H1 (cell line): ENCODE measurements around the gene RNF141. TPM values are rescaled to one million over a fixed set of nuclear protein-coding genes. Genes with fewer than 3 reads are reported as not detected.

Experiments
- CTCF ChIA-PET: fragments of 300-600 bp; sonication (Branson Sonifier 250); formaldehyde crosslinking; loops from one replicate; lab custom pipeline; 2021; ENCODE audit not compliant: partially characterized antibody; lab: Charles Lee
- POLR2A ChIA-PET: fragments of 300-600 bp; sonication (Branson Sonifier 250); formaldehyde crosslinking; loops from one replicate; lab custom pipeline; 2021; ENCODE audit warnings: inconsistent platforms; ENCODE audit not compliant: partially characterized antibody; lab: Charles Lee
- DNase-seq, 2 experiments: peaks; one replicate each; pipeline versions ENCODE4 v3.0.0 to v3.0.0-alpha.2; 2010 to 2022; ENCODE audit warnings: low spot score in 2 of 2, low read depth in 1 of 2, mixed read lengths in 1 of 2
- FAIRE-seq: peaks from 2 replicates; lab custom pipeline; 2011; peaks lifted over from hg19 to GRCh38; lab: Jason Lieb, UNC
- H2AFZ ChIP-seq: 2 replicates; pipeline ENCODE4 v1.8.1; 2012; ENCODE audit warnings: low read length, inconsistent platforms
- H2AK5ac ChIP-seq: 2 replicates; pipeline ENCODE4 v1.6.1; 2013; ENCODE audit warnings: low read depth, low read length
- H2BK120ac ChIP-seq: replicated peaks from 2 replicates; pipeline ENCODE3; 2013; ENCODE audit warnings: low read depth, low read length, inconsistent platforms
- H2BK12ac ChIP-seq: 2 replicates; pipeline ENCODE4 v1.6.1; 2013; ENCODE audit warnings: low read depth, low read length
- H2BK15ac ChIP-seq: 2 replicates; pipeline ENCODE4 v1.6.1; 2013; ENCODE audit warnings: low read length
- H2BK20ac ChIP-seq: 2 replicates; pipeline ENCODE4 v1.6.1; 2013; ENCODE audit warnings: low read length
- H2BK5ac ChIP-seq: 2 replicates; pipeline ENCODE4 v1.6.1; 2013; ENCODE audit warnings: low read depth, low read length
- H3K14ac ChIP-seq: 2 replicates; pipeline ENCODE4 v1.6.1; 2013; ENCODE audit warnings: inconsistent platforms; ENCODE audit not compliant: insufficient read length
- H3K18ac ChIP-seq: 2 replicates; pipeline ENCODE4 v1.6.1; 2013; ENCODE audit warnings: low read length; ENCODE audit errors: extremely low read depth
- H3K23ac ChIP-seq: 2 replicates; pipeline ENCODE4 v1.6.1; 2013; ENCODE audit warnings: inconsistent platforms; ENCODE audit not compliant: insufficient read length
- H3K23me2 ChIP-seq: 2 replicates; pipeline ENCODE4 v1.6.1; 2013; ENCODE audit warnings: low read depth, low read length
- H3K27ac ChIP-seq: 2 replicates; pipeline ENCODE4 v1.6.1; 2011; ENCODE audit warnings: low read depth, low read length, inconsistent platforms
- H3K27me3 ChIP-seq, 4 experiments: replicated peaks in 1 of 4; 1 replicate in 1 of 4; 2 replicates in 3 of 4; pipeline versions ENCODE4 v1.6.1 to v1.8.1; 2011 to 2013; ENCODE audit warnings: low read length in 3 of 4, mild to moderate bottlenecking in 3 of 4, inconsistent platforms in 2 of 4, mixed read lengths in 2 of 4, moderate library complexity in 1 of 4; ENCODE audit not compliant: control insufficient read depth in 3 of 4, insufficient read depth in 3 of 4; ENCODE audit errors: extremely low read depth in 1 of 4
- H3K36me3 ChIP-seq, 4 experiments: 2 replicates each; pipeline versions ENCODE4 v1.6.1 to v1.8.1; 2011 to 2013; ENCODE audit warnings: mild to moderate bottlenecking in 4 of 4, low read length in 3 of 4, moderate library complexity in 2 of 4, control low read depth in 1 of 4, inconsistent platforms in 1 of 4; ENCODE audit not compliant: insufficient read depth in 4 of 4, control insufficient read depth in 2 of 4
- H3K4ac ChIP-seq: replicated peaks from 2 replicates; pipeline ENCODE3; 2013; ENCODE audit warnings: low read length, low read depth, mixed read lengths, inconsistent platforms; ENCODE audit not compliant: insufficient read length
- H3K4me1 ChIP-seq, 4 experiments: replicated peaks in 1 of 4; 1 replicate in 1 of 4; 2 replicates in 3 of 4; pipeline versions ENCODE4 v1.6.1 to v1.8.1; 2011 to 2013; ENCODE audit warnings: low read length in 3 of 4, inconsistent platforms in 2 of 4, mixed read lengths in 1 of 4; ENCODE audit not compliant: insufficient read depth in 4 of 4, control insufficient read depth in 3 of 4
- H3K4me2 ChIP-seq, 2 experiments: 2 replicates each; pipeline versions ENCODE4 v1.6.1 to v1.8.1; 2011 to 2013; ENCODE audit warnings: low read depth in 2 of 2, low read length in 2 of 2, control low read depth in 1 of 2, inconsistent platforms in 1 of 2, mild to moderate bottlenecking in 1 of 2; ENCODE audit not compliant: insufficient read depth in 1 of 2
- H3K4me3 ChIP-seq, 4 experiments: fragments of 200-600, 300-600 bp in 1 of 4; sonication (generic), shearing (Covaris generic), sonication (Bioruptor Twin) in 1 of 4; 2 replicates each; pipeline versions ENCODE4 v1.5.1 to v1.8.1; 2011 to 2016; ENCODE audit warnings: low read length in 4 of 4, low read depth in 3 of 4, control low read depth in 2 of 4, inconsistent platforms in 2 of 4, mild to moderate bottlenecking in 2 of 4, mixed read lengths in 1 of 4, moderate library complexity in 1 of 4; ENCODE audit not compliant: insufficient read depth in 2 of 4; ENCODE audit errors: extremely low read depth in 1 of 4
- H3K56ac ChIP-seq: replicated peaks from 2 replicates; pipeline ENCODE3; 2013; ENCODE audit warnings: low read depth, mild to moderate bottlenecking, mixed read lengths, low read length, inconsistent platforms; ENCODE audit not compliant: insufficient read length
- H3K79me1 ChIP-seq: 2 replicates; pipeline ENCODE4 v1.6.1; 2013; ENCODE audit warnings: low read depth, low read length, control low read depth
- H3K79me2 ChIP-seq, 2 experiments: 2 replicates each; pipeline versions ENCODE4 v1.6.1 to v1.8.1; 2012 to 2013; ENCODE audit warnings: low read length in 2 of 2, mild to moderate bottlenecking in 2 of 2, inconsistent platforms in 1 of 2; ENCODE audit not compliant: insufficient read depth in 2 of 2, control insufficient read depth in 1 of 2
- H3K9ac ChIP-seq, 4 experiments: replicated peaks in 1 of 4; 1 replicate in 1 of 4; 2 replicates in 3 of 4; pipeline versions ENCODE4 v1.6.1 to v1.8.1; 2011 to 2013; ENCODE audit warnings: low read depth in 3 of 4, low read length in 3 of 4, control low read depth in 2 of 4, mild to moderate bottlenecking in 2 of 4, moderate library complexity in 2 of 4, inconsistent platforms in 1 of 4; ENCODE audit errors: extremely low read depth in 1 of 4
- H3K9me3 ChIP-seq, 2 experiments: 2 replicates each; pipeline versions ENCODE4 v1.6.1 to v1.8.1; 2012 to 2013; ENCODE audit warnings: mild to moderate bottlenecking in 2 of 2, moderate library complexity in 2 of 2, control low read depth in 1 of 2, inconsistent platforms in 1 of 2, low read depth in 1 of 2, low read length in 1 of 2, mixed read lengths in 1 of 2; ENCODE audit not compliant: insufficient read depth in 2 of 2
- H4K20me1 ChIP-seq, 2 experiments: replicated peaks in 1 of 2; 2 replicates each; pipeline versions ENCODE3 to v1.8.1; 2011 to 2013; ENCODE audit warnings: inconsistent platforms in 2 of 2, low read length in 2 of 2, mild to moderate bottlenecking in 1 of 2; ENCODE audit not compliant: insufficient read depth in 2 of 2, control insufficient read depth in 1 of 2
- H4K5ac ChIP-seq: 2 replicates; pipeline ENCODE4 v1.6.1; 2013; ENCODE audit warnings: low read length, low read depth, mixed read lengths, inconsistent platforms; ENCODE audit not compliant: insufficient read length
- H4K8ac ChIP-seq: 2 replicates; pipeline ENCODE4 v1.8.0; 2013; ENCODE audit warnings: mild to moderate bottlenecking, moderate library complexity, low read length, inconsistent platforms; ENCODE audit not compliant: insufficient read depth; ENCODE audit errors: extremely low read depth
- H4K91ac ChIP-seq: replicated peaks from 2 replicates; pipeline ENCODE3; 2013; ENCODE audit warnings: low read length, mixed read lengths, inconsistent platforms; ENCODE audit not compliant: insufficient read length
- EP300 ChIP-seq, 2 experiments: IDR thresholded peaks; 1 replicate in 1 of 2; 2 replicates in 1 of 2; pipeline ENCODE4 v1.6.1; 2011 to 2012; ENCODE audit warnings: low read depth in 2 of 2, low read length in 2 of 2, mild to moderate bottlenecking in 2 of 2, borderline replicate concordance in 1 of 2, inconsistent platforms in 1 of 2, moderate library complexity in 1 of 2
- FOSL1 ChIP-seq: IDR thresholded peaks from 2 replicates; pipeline ENCODE4 v1.6.1; 2011; ENCODE audit warnings: mild to moderate bottlenecking, low read depth, low read length, moderate library complexity; ENCODE audit not compliant: insufficient read depth
- KDM4A ChIP-seq: IDR thresholded peaks from one replicate; pipeline ENCODE4 v1.7.1; 2012; ENCODE audit warnings: low read depth, mild to moderate bottlenecking, moderate library complexity, low read length, inconsistent platforms; ENCODE audit not compliant: severe bottlenecking
- MAX ChIP-seq: IDR thresholded peaks from 2 replicates; pipeline ENCODE4 v1.6.1; 2012; ENCODE audit warnings: inconsistent platforms
- NANOG ChIP-seq: IDR thresholded peaks from 2 replicates; pipeline ENCODE4 v1.6.1; 2011; ENCODE audit warnings: low read length, low read depth, mild to moderate bottlenecking, inconsistent platforms; ENCODE audit not compliant: insufficient read depth, poor library complexity, severe bottlenecking
- POLR2AphosphoS5 ChIP-seq: IDR thresholded peaks from 2 replicates; pipeline ENCODE4 v1.6.1; 2011; ENCODE audit warnings: low read depth, low read length
- YY1 ChIP-seq: IDR thresholded peaks from 2 replicates; pipeline ENCODE4 v1.6.1; 2011; ENCODE audit warnings: low read depth, mild to moderate bottlenecking, low read length
- ZNF274 ChIP-seq: IDR thresholded peaks from 2 replicates; pipeline ENCODE4 v1.7.0; 2012; ENCODE audit warnings: low read length, borderline replicate concordance; ENCODE audit errors: extremely low read depth
- WGBS, 2 experiments: shearing (Covaris generic) in 1 of 2; methylation state at CpG; one replicate each; pipeline versions ENCODE4 v1.1.6 to v1.1.7; 2013 to 2015; ENCODE audit warnings: low lambda C conversion rate in 2 of 2, mixed read lengths in 2 of 2, inconsistent platforms in 1 of 2, low coverage in 1 of 2, missing lambda C conversion rate in 1 of 2; ENCODE audit not compliant: insufficient replicate concordance in 2 of 2, insufficient coverage in 1 of 2, insufficient read length in 1 of 2; ENCODE audit errors: extremely low coverage in 1 of 2, missing lambda C conversion rate in 1 of 2; 5-methylcytosine and 5-hydroxymethylcytosine counted together
- polyA plus RNA-seq, 7 experiments: library from polyadenylated mRNA; depleted of rRNA in 3 of 7; stranded (reverse) in 5 of 7; unstranded in 2 of 7; fragments of >200 nt in 5 of 7; fragments of 200-250 nt in 2 of 7; gene quantifications; 1 replicate in 5 of 7; 2 replicates in 1 of 7; 4 replicates in 1 of 7; pipeline versions ENCODE4 v1.2.1 to v1.2.3, GENCODE V29; 2011 to 2013; ENCODE audit warnings: missing spikeins in 2 of 7, mixed read lengths in 2 of 7
- total RNA-seq: library from RNA; stranded (reverse); fragmentation: NEBNext Ultra II Directional; extraction: Animal tissue kit (Norgen Biotek cat#: 25700); gene quantifications from 2 replicates; pipeline ENCODE4 v1.2.1, GENCODE V29; 2021
- TF ChIP-seq, protein P1 (sequence below): IDR thresholded peaks from 2 replicates; pipeline ENCODE4 v1.6.1; 2011; ENCODE audit warnings: low read length, improper control_type of control experiment

RNF141 gene
- total and polyA plus RNA-seq, 2 of the 8 experiments (the other 6 are each of a cell fraction or from before 2014, with no cell fraction given) = 8.5 to 22.8 TPM

DNA sequence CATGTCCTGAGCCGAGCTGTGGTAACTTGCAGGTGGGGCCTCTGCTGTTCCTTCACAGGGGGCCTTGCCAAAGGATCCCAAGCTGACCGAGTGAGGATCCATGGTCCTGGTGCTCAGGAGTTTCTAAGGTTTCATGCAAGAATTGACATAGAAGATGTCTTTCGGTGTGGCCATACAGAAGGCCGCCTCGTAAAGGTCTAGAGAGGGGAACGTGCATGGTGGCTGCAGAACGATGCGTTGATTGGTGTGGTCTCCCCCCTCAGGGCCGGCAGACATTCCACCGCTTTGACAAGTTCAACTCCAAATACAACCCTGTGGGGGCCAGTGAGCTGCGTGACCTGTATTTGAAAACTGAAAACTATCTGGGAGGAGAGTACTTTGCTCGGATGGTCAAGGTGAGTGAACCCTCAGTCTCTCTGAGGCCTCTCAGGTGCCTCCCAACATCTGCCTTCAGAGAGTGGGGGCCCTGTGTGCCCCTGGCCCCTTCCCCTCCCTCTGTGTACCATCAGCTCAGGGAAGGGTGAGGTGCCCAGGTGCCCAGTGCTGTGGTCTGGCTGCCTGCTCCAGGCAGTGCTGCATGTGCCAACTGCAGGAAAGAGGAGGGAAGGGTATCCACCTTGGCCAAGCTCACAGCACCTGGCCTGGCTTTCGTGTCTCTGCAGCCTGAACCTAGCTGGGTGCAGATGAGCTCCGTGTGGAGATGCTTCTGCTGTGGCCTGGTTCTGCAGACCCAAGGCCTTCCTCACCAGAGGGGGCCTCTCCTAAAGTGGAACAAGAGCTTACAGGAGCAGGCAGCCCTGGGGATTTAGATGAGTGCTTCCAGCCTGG is 46.1 kb downstream of the RNF141 start:
- DNase-seq (no peak), FAIRE-seq (no peak)
- Histone ChIP-seq H3K14ac (no peak overlapping the region), H3K4me3 (no peak overlapping the region), H3K36me3 (no peaks in the 10 kb centered on the region; a peak in 1 of 8 replicates), H4K8ac (no peak overlapping the region; the same call in 1 of the 2 replicates), H3K9ac (no peak overlapping the region), H3K4me1 (peaks cover 0 to 5% (median 0%) of the 10 kb centered on the region in 4 experiments; a peak in 2 of 7 replicates), H3K56ac (no peak overlapping the region), H3K18ac (no peak overlapping the region), H3K4ac (no peak overlapping the region), H3K79me2 (no peaks in the 10 kb centered on the region), H2AK5ac (no peak overlapping the region; the same call in 1 of the 2 replicates), H2BK15ac (no peak overlapping the region), H2BK5ac (peak overlapping the region; percentile 39), H3K9me3 (no peaks in the 10 kb centered on the region; a peak in 1 of 4 replicates), H2BK12ac (no peak overlapping the region), H2AFZ (no peak overlapping the region), H4K5ac (no peak overlapping the region), H3K27me3 (no peaks in the 10 kb centered on the region; a peak in 1 of 7 replicates), H3K79me1 (no peaks in the 10 kb centered on the region), H3K23ac (no peak overlapping the region), H3K27ac (no peak overlapping the region), H4K91ac (no peak overlapping the region), H3K4me2 (no peak overlapping the region), H2BK120ac (no peak overlapping the region), H4K20me1 (peaks cover 0 to under 1% of the 10 kb centered on the region in 2 experiments), H2BK20ac (no peak overlapping the region), H3K23me2 (peaks cover 2% of the 10 kb centered on the region; the same call in 1 of the 2 replicates)
- TF ChIP-seq KDM4A (no peak), POLR2AphosphoS5 (no peak), FOSL1 (no peak), MAX (no peak), YY1 (no peak), EP300 (IDR thresholded peaks at IDR 0.05; ENCODE audit: borderline replicate concordance in 1 of 2, low read depth in 2 of 2, low read length in 2 of 2) (no peak), ZNF274 (no peak), NANOG (no peak)
- TF ChIP-seq, protein P1, sequence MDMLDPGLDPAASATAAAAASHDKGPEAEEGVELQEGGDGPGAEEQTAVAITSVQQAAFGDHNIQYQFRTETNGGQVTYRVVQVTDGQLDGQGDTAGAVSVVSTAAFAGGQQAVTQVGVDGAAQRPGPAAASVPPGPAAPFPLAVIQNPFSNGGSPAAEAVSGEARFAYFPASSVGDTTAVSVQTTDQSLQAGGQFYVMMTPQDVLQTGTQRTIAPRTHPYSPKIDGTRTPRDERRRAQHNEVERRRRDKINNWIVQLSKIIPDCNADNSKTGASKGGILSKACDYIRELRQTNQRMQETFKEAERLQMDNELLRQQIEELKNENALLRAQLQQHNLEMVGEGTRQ = no peak
- CTCF ChIA-PET = interaction anchor here (0.6 kb wide), 1 partner anchor 36 kb away, joined by 3 read pairs; no protein-coding TSS in a partner anchor
- POLR2A ChIA-PET = interaction anchor here (1.2 kb wide), 1 partner anchor 13 kb away, joined by 6 read pairs; no protein-coding TSS in a partner anchor
- whole genome bisulfite sequencing, 2 experiments = 90% methylated on average over 14 of the region's 14 CpGs; no CpG with 5 or more reads in 1 of the 2 experiments
